PC-9 (cell line): ENCODE results near the gene NUP85. TPM values are rescaled to one million over a fixed set of nuclear protein-coding genes. Genes with fewer than 3 reads are reported as not detected.
A peak's percentile ranks its signal among the peaks of the same experiment; 100 is the strongest.

ENCODE experiments used
- BruUV-seq: library from RNA; stranded (reverse); fragments of 400-500 nt; replicated peaks from 2 replicates; lab custom pipeline; 2021; lab: Mats Ljungman, UMichigan
- CTCF ChIA-PET: fragments of 300-600 bp; sonication (Branson Sonifier 250); formaldehyde crosslinking; loops from one replicate; lab custom pipeline; 2022; ENCODE audit warnings: antibody characterized with exemption; lab: Charles Lee
- POLR2A ChIA-PET: fragments of 300-600 bp; sonication (Branson Sonifier 250); formaldehyde crosslinking; loops from one replicate; lab custom pipeline; 2022; ENCODE audit warnings: antibody characterized with exemption; ENCODE audit not compliant: unreplicated experiment; lab: Charles Lee
- DNase-seq, 2 experiments: peaks; one replicate each; pipeline versions ENCODE4 v3.0.0 to v3.0.0-alpha.2; 2015 to 2022; ENCODE audit warnings: mixed read lengths in 1 of 2
- H2AFZ ChIP-seq: fragments of 200-600 bp; sonication (generic); 2 replicates; pipeline ENCODE4 v1.8.1; 2017; ENCODE audit warnings: antibody characterized with exemption
- H3F3A ChIP-seq: fragments of 200-600 bp; sonication (generic); 2 replicates; pipeline ENCODE4 v1.8.1; 2017; ENCODE audit warnings: antibody characterized with exemption, mild to moderate bottlenecking, low read depth; ENCODE audit not compliant: insufficient read depth
- H3K27ac ChIP-seq: fragments of 200-600 bp; sonication (generic); 2 replicates; pipeline ENCODE4 v1.6.1; 2016; ENCODE audit warnings: mixed run types
- H3K27me3 ChIP-seq: fragments of 200-600 bp; sonication (generic); 2 replicates; pipeline ENCODE4 v1.6.1; 2016; ENCODE audit warnings: low read depth, mixed run types; ENCODE audit not compliant: insufficient read depth
- H3K36me3 ChIP-seq: fragments of 200-600 bp; sonication (generic); 2 replicates; pipeline ENCODE4 v1.6.1; 2016; ENCODE audit warnings: low read depth, mixed run types
- H3K4me1 ChIP-seq: fragments of 200-600 bp; sonication (generic); replicated peaks from 2 replicates; pipeline ENCODE4 v1.6.1; 2016; ENCODE audit warnings: mixed run types; ENCODE audit not compliant: insufficient read depth
- H3K4me2 ChIP-seq: fragments of 200-600 bp; sonication (generic); 2 replicates; pipeline ENCODE4 v1.6.1; 2017; ENCODE audit warnings: mixed run types
- H3K4me3 ChIP-seq: fragments of 200-600 bp; sonication (generic); 2 replicates; pipeline ENCODE4 v1.6.1; 2016; ENCODE audit warnings: mixed run types
- H3K79me2 ChIP-seq: fragments of 200-600 bp; sonication (generic); 2 replicates; pipeline ENCODE4 v1.6.1; 2017; ENCODE audit warnings: low read depth, mixed run types
- H3K9me2 ChIP-seq: fragments of 200-600 bp; sonication (generic); 2 replicates; pipeline ENCODE4 v1.8.1; 2017; ENCODE audit warnings: mild to moderate bottlenecking; ENCODE audit not compliant: insufficient read depth
- H3K9me3 ChIP-seq: fragments of 200-600 bp; sonication (generic); 2 replicates; pipeline ENCODE4 v1.8.1; 2016; ENCODE audit warnings: low read depth; ENCODE audit not compliant: insufficient read depth
- H4K20me1 ChIP-seq: fragments of 200-600 bp; sonication (generic); 2 replicates; pipeline ENCODE4 v1.8.1; 2017; ENCODE audit not compliant: insufficient read depth
- CTCF ChIP-seq: fragments of 200-600 bp; sonication (generic); conservative IDR thresholded peaks from 2 replicates; pipeline ENCODE4 v1.6.1; 2017; ENCODE audit warnings: mixed run types, antibody characterized with exemption, mild to moderate bottlenecking, moderate library complexity
- EZH2 ChIP-seq: fragments of 200-600 bp; sonication (generic); IDR thresholded peaks from 2 replicates; pipeline ENCODE4 v1.8.0; 2017; ENCODE audit warnings: antibody characterized with exemption, low read depth
- intact Hi-C: fragments of 100-400 bp; cut with micrococcal nuclease; formaldehyde crosslinking; loops from one replicate; pipeline ENCODE4 v1.10.0; 2022; ENCODE audit not compliant: unreplicated experiment
- total RNA-seq: library from RNA; stranded (reverse); gene quantifications from 2 replicates; pipeline ENCODE4 v1.2.3, GENCODE V29; 2021

Gene NUP85
- total RNA-seq, 1 experiment from 2014 or later, result 73.1 TPM

DNA sequence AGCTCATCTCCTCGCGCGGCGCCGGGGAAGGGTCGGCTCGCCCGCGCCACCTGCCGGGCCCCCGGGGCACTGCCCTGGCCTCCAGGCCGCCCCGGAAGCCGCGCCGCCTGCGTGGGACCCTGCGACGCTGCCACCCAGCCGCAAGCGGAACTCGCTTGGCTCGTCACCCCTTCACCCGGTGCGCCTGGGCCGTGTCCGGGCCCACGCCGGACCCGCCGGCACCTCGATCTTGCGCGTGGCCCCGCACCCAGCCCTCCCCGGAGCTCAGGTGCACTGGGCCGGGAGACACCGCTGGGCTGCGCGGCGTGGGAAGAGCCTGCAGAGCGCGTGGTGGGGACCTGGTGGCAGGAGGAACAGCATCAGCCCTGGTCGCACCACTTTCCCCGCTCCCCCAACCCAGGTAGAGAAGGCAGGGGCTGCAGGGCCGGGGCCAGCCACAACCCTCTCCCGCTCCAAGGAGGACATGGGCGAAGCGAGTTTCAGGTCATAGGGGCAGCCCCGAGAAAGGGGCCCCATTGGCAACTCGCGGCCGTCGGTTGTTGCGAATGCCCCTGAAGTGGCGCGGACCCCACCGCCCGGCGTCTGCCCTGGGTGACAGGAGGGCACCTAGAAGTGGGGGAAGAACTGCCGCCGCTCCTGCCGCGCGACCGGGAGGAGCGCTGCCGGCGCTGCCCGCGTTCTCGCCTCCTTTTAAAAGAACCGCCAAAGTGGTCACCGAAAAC is 65.9 kb downstream of the NUP85 start:
- Histone ChIP-seq H3K4me2 (peak overlapping the region; percentile 96), H3K27ac (no peak overlapping the region), H3K27me3 (no peaks in the 10 kb centered on the region), H3K79me2 (0 out of 2 replicates have a peak, but pooled peaks cover 5% of the 10 kb centered on the region), H3K9me2 (no peaks in the 10 kb centered on the region), H4K20me1 (no peaks in the 10 kb centered on the region), H3K9me3 (no peaks in the 10 kb centered on the region), H3K4me3 (peak overlapping the region; percentile 95), H3K36me3 (0 out of 2 replicates have a peak, but pooled peaks cover under 1% of the 10 kb centered on the region), H3K4me1 (peaks cover 7% of the 10 kb centered on the region; the same call in 1 of the 2 replicates), H3F3A (peaks cover 48% of the 10 kb centered on the region; the same call in 1 of the 2 replicates), H2AFZ (peak overlapping the region; percentile 95)
- ChIA-PET POLR2A (interaction anchor here (0.6 to 1.5 kb wide), 5 partner anchors 18 to 254 kb away, joined by 3 to 9 read pairs (median 4); partner anchors contain the start of genes LLGL2 and SLC25A19), CTCF (interaction anchor here (0.5 to 2.0 kb wide), 7 partner anchors 9 to 185 kb away, joined by 3 to 15 read pairs (median 4); partner anchors contain the start of genes GGA3, MRPS7, SLC25A19 and TMEM94)
- TSS peak; percentile 10 for BruUV-seq
- peak; percentile 63 for TF ChIP-seq CTCF
- TF ChIP-seq EZH2, result no peak
- intact Hi-C loops, result loop anchor here (1.0 kb wide), 1 partner anchor 133 kb away; no protein-coding TSS in a partner anchor
- DNase-seq, result peak in 1 of 2 experiments; percentile 83

DNA sequence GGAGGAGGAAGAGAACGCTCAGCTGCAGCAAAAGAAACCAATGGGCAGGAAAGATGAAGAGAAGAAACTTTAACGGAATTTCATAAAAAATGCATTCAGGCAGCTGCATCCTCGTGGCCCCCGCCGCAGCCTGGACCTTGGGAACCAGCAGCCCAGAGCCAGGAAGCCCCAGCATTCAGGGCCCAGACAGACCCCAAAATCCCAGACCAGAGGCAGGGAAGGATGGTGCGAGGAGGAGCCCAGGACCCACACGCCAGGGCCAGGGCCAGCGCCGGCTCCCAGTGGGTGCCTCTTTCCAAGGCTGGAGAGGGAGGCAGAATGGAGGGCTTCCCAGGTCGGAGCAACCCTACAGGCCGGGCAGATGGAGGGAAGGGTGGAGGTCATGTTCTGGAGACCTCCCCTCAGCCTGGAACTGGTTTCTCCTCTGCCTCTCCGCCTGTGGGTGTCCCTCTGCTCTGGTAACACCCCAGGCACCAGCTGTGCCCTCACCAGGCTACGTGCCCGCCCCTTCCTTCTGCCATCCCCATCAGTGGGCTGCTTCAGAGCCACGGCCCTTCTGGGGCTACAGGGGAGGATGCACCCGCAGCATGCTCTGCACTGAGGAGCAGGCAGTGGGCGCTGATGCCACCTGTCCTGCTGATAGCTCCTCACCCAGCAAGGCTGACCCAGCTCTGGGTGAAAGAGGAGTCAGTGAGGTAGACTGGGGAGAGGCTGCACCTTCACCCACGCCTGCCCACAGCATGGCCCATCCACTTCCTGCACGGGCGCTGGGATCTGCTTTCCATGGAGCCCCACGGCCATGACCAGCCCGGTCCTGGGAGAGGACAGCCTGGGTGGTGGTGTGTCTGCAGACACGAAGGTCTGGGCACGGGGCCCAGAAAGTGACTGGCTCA is 66.7 kb downstream of the NUP85 start:
- Histone ChIP-seq H3K27me3 (no peaks in the 10 kb centered on the region), H3K9me3 (no peaks in the 10 kb centered on the region), H3K4me3 (peak overlapping the region; percentile 95), H3K9me2 (no peaks in the 10 kb centered on the region), H2AFZ (peak overlapping the region; percentile 95), H3K27ac (no peak overlapping the region), H3F3A (peaks cover 43% of the 10 kb centered on the region; the same call in 1 of the 2 replicates), H4K20me1 (no peaks in the 10 kb centered on the region), H3K79me2 (0 out of 2 replicates have a peak, but pooled peaks cover 5% of the 10 kb centered on the region), H3K4me2 (peak overlapping the region; percentile 96), H3K36me3 (no peaks in the 10 kb centered on the region), H3K4me1 (peaks cover 7% of the 10 kb centered on the region; the same call in 1 of the 2 replicates)
- intact Hi-C loops, result loop anchor here (1.0 kb wide), 1 partner anchor 132 kb away; no protein-coding TSS in a partner anchor
- DNase-seq, result no peak
- CTCF ChIA-PET, result interaction anchor here (0.9 kb wide), 1 partner anchor 140 kb away, joined by 3 read pairs; no protein-coding TSS in a partner anchor
- TF ChIP-seq EZH2, result no peak
- no peak for TF ChIP-seq CTCF
- POLR2A ChIA-PET, result interaction anchor here (0.7 to 1.5 kb wide), 2 partner anchors 11 to 17 kb away, joined by 3 to 9 read pairs; partner anchors contain the start of genes GGA3, MRPS7 and SLC25A19
- BruUV-seq, result no TSS peak

GRCh38 chr17:75272848-75273184 is 67.3 kb downstream of the NUP85 start:
- no TSS peak for BruUV-seq
- 0 out of 2 replicates have a peak, but pooled peaks cover 5% of the 10 kb centered on the region for H3K79me2 ChIP-seq
- H3K9me3 ChIP-seq, result no peaks in the 10 kb centered on the region
- no peak for TF ChIP-seq EZH2
- no peak for TF ChIP-seq CTCF
- no peaks in the 10 kb centered on the region for H3K9me2 ChIP-seq
- no peaks in the 10 kb centered on the region for H3K27me3 ChIP-seq
- H3K27ac ChIP-seq, result no peak overlapping the region
- ChIA-PET POLR2A (interaction anchor here (0.7 kb wide), 1 partner anchor 11 kb away, joined by 3 read pairs; the partner anchor contains the start of genes GGA3 and MRPS7), CTCF (interaction anchor here (0.9 kb wide), 1 partner anchor 140 kb away, joined by 3 read pairs; no protein-coding TSS in a partner anchor)
- H3K4me3 ChIP-seq, result no peak overlapping the region
- no peaks in the 10 kb centered on the region for H3K36me3 ChIP-seq
- H4K20me1 ChIP-seq, result no peaks in the 10 kb centered on the region
- H2AFZ ChIP-seq, result no peak overlapping the region
- peaks cover 41% of the 10 kb centered on the region; the same call in 1 of the 2 replicates for H3F3A ChIP-seq
- H3K4me2 ChIP-seq, result no peak overlapping the region
- peaks cover 7% of the 10 kb centered on the region; the same call in 1 of the 2 replicates for H3K4me1 ChIP-seq
- intact Hi-C loops, result no loop called here
- no peak for DNase-seq
